Esophagus muscularis mucosa (tissue), 4 donors: ENCODE measurements around the gene TMEFF2.

Source experiments
- EP300 ChIP-seq: sonication (generic); formaldehyde crosslinking; IDR thresholded peaks from one replicate; pipeline ENCODE4 v1.6.1; 2017; ENCODE audit warnings: antibody characterized with exemption
- POLR2A ChIP-seq: fragments of 450-650 bp; IDR thresholded peaks from one replicate; pipeline ENCODE4 v1.6.1; 2017; ENCODE audit warnings: antibody characterized with exemption, moderate library complexity, mild to moderate bottlenecking, low read depth
- POLR2AphosphoS5 ChIP-seq, 2 donors: sonication (generic); formaldehyde crosslinking; IDR thresholded peaks; one replicate each; pipeline ENCODE4 v1.6.1; 2017; ENCODE audit warnings: antibody characterized with exemption in 2 of 2
- TF ChIP-seq, protein P1 (sequence below), 3 experiments: fragments of 200-600 bp in 2 of 3; fragments of 450-650 bp in 1 of 3; sonication (generic) in 2 of 3; IDR thresholded peaks; one replicate each; pipeline ENCODE4 v1.5.1; 2017 to 2019; ENCODE audit warnings: antibody characterized with exemption in 3 of 3, mild to moderate bottlenecking in 2 of 3, moderate library complexity in 1 of 3

DNA sequence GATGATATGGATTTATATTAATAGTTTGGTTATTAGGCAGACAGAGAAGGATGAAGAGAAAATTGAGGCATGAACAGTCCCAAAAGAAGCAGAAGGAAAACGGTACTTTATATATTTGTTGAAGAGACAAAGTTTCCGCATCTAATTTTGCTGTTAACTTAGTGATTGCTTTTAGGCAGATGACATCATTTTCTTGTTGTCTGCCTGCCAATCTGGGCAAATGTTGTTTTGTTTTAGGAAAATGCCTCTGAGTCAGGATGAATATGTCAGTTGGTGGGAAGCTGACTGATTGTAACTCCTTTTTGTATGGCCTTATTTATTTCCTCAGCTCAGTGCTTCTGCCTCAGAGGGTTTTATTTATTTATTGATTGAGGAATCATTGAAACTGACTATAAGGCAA lies 295.3 kb downstream of the TMEFF2 start:
- TF ChIP-seq, protein P1, sequence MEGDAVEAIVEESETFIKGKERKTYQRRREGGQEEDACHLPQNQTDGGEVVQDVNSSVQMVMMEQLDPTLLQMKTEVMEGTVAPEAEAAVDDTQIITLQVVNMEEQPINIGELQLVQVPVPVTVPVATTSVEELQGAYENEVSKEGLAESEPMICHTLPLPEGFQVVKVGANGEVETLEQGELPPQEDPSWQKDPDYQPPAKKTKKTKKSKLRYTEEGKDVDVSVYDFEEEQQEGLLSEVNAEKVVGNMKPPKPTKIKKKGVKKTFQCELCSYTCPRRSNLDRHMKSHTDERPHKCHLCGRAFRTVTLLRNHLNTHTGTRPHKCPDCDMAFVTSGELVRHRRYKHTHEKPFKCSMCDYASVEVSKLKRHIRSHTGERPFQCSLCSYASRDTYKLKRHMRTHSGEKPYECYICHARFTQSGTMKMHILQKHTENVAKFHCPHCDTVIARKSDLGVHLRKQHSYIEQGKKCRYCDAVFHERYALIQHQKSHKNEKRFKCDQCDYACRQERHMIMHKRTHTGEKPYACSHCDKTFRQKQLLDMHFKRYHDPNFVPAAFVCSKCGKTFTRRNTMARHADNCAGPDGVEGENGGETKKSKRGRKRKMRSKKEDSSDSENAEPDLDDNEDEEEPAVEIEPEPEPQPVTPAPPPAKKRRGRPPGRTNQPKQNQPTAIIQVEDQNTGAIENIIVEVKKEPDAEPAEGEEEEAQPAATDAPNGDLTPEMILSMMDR (IDR thresholded peaks at IDR 0.05) = no peak
- no peak for TF ChIP-seq POLR2A
- no peak for TF ChIP-seq EP300
- TF ChIP-seq POLR2AphosphoS5 (IDR thresholded peaks at IDR 0.05) = no peak
